Measurements from ENCODE around the gene LRRC7.

Gene LRRC7

GRCh38 chr1:70079546-70079945 lies 511.8 kb downstream of the LRRC7 start:
- DNase-seq (ENCODE audit: low read depth) = no peak
- TF ChIP-seq CTCF (conservative IDR thresholded peaks at IDR 0.05; ENCODE audit: low read depth, low read length) = no peak
- H3K4me3 ChIP-seq (ENCODE audit: low read depth, low read length) = no peak overlapping the region

- H3K4me3 ChIP-seq (ENCODE audit: low read depth, low read length) = no peak overlapping the region
- no peak for TF ChIP-seq CTCF (conservative IDR thresholded peaks at IDR 0.05; ENCODE audit: low read depth, low read length)
- no peak for DNase-seq (ENCODE audit: low read depth)
Observed at GRCh38 chr1:70083519-70083918, 515.8 kb downstream of the LRRC7 start.

GRCh38 chr1:70084314-70084915 lies 516.7 kb downstream of the LRRC7 start:
- H3K4me3 ChIP-seq (ENCODE audit: low read depth, low read length) = no peak overlapping the region
- DNase-seq (ENCODE audit: low read depth) = peak; percentile 63
- TF ChIP-seq CTCF (conservative IDR thresholded peaks at IDR 0.05; ENCODE audit: low read depth, low read length) = no peak

GRCh38 chr1:70085521-70085920 lies 517.8 kb downstream of the LRRC7 start:
- TF ChIP-seq CTCF (conservative IDR thresholded peaks at IDR 0.05; ENCODE audit: low read depth, low read length) = no peak
- DNase-seq (ENCODE audit: low read depth) = no peak
- no peak overlapping the region for H3K4me3 ChIP-seq (ENCODE audit: low read depth, low read length)

- no peak for DNase-seq (ENCODE audit: low read depth)
- TF ChIP-seq CTCF (conservative IDR thresholded peaks at IDR 0.05; ENCODE audit: low read depth, low read length) = no peak
- H3K4me3 ChIP-seq (ENCODE audit: low read depth, low read length) = no peak overlapping the region
Observed at GRCh38 chr1:70086897-70087296, 519.2 kb downstream of the LRRC7 start.

- DNase-seq (ENCODE audit: low read depth) = peak; percentile 53
- no peak overlapping the region for H3K4me3 ChIP-seq (ENCODE audit: low read depth, low read length)
- no peak for TF ChIP-seq CTCF (conservative IDR thresholded peaks at IDR 0.05; ENCODE audit: low read depth, low read length)
Observed at GRCh38 chr1:70090141-70090540, 522.4 kb downstream of the LRRC7 start.

- peak; percentile 80 for DNase-seq (ENCODE audit: low read depth)
- no peak overlapping the region for H3K4me3 ChIP-seq (ENCODE audit: low read depth, low read length)
- no peak for TF ChIP-seq CTCF (conservative IDR thresholded peaks at IDR 0.05; ENCODE audit: low read depth, low read length)
Observed at GRCh38 chr1:70090875-70091274, 523.2 kb downstream of the LRRC7 start.

All from choroid plexus epithelial cell (primary cell).